Lower leg skin (tissue), 4 donors: ENCODE measurements around the gene SPAG4. TPM values are rescaled to one million over a fixed set of nuclear protein-coding genes. Genes with fewer than 3 reads are reported as not detected.

ENCODE experiments used
- DNase-seq, 2 donors: peaks; one replicate each; pipeline ENCODE4 v3.0.0-alpha.2; 2019; ENCODE audit warnings: low spot score in 2 of 2
- H3K4me3 ChIP-seq: fragments of 200-600 bp; sonication (generic); 2 replicates; pipeline ENCODE4 v1.5.1; 2017; ENCODE audit warnings: mild to moderate bottlenecking, low read depth; ENCODE audit not compliant: poor library complexity, severe bottlenecking
- POLR2A ChIP-seq, 2 donors: fragments of 450-650 bp; IDR thresholded peaks; one replicate each; pipeline ENCODE4 v1.6.1; 2016 to 2017; ENCODE audit warnings: antibody characterized with exemption in 2 of 2, mild to moderate bottlenecking in 1 of 2, moderate library complexity in 1 of 2
- WGBS, 2 donors: methylation state at CpG; one replicate each; pipeline ENCODE4 v1.1.5; 2018; 5-methylcytosine and 5-hydroxymethylcytosine counted together
- intact Hi-C: fragments of 100-400 bp; cut with DNase I; formaldehyde crosslinking; loops from one replicate; pipeline ENCODE4 v1.15.0; 2023; ENCODE audit warnings: low total_unique reads
- total RNA-seq, 4 donors: library from RNA; depleted of rRNA; stranded (reverse); fragments of >200 nt; gene quantifications; one replicate each; pipeline ENCODE4 v1.1.0, GENCODE V29; 2016
- TF ChIP-seq, protein P1 (sequence below), 3 donors: fragments of 450-650 bp; IDR thresholded peaks; one replicate each; pipeline ENCODE4 v1.5.1; 2016; ENCODE audit warnings: antibody characterized with exemption in 3 of 3, mild to moderate bottlenecking in 3 of 3, moderate library complexity in 2 of 3

Gene SPAG4
- total RNA-seq, 4 donors from 2014 or later, result 1.2 to 2.5 (median 1.9) TPM; not detected in 1

GRCh38 chr20:35576816-35577215 lies 38.8 kb upstream of the SPAG4 start:
- DNase-seq, result no peak
- no peak overlapping the region for H3K4me3 ChIP-seq
- WGBS, 2 donors, result 54 to 65% methylated on average over 3 of the region's 3 CpGs
- no peak for TF ChIP-seq POLR2A (IDR thresholded peaks at IDR 0.05)
- TF ChIP-seq, protein P1, sequence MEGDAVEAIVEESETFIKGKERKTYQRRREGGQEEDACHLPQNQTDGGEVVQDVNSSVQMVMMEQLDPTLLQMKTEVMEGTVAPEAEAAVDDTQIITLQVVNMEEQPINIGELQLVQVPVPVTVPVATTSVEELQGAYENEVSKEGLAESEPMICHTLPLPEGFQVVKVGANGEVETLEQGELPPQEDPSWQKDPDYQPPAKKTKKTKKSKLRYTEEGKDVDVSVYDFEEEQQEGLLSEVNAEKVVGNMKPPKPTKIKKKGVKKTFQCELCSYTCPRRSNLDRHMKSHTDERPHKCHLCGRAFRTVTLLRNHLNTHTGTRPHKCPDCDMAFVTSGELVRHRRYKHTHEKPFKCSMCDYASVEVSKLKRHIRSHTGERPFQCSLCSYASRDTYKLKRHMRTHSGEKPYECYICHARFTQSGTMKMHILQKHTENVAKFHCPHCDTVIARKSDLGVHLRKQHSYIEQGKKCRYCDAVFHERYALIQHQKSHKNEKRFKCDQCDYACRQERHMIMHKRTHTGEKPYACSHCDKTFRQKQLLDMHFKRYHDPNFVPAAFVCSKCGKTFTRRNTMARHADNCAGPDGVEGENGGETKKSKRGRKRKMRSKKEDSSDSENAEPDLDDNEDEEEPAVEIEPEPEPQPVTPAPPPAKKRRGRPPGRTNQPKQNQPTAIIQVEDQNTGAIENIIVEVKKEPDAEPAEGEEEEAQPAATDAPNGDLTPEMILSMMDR (IDR thresholded peaks at IDR 0.05), result no peak
- intact Hi-C loops, result no loop called here

DNA sequence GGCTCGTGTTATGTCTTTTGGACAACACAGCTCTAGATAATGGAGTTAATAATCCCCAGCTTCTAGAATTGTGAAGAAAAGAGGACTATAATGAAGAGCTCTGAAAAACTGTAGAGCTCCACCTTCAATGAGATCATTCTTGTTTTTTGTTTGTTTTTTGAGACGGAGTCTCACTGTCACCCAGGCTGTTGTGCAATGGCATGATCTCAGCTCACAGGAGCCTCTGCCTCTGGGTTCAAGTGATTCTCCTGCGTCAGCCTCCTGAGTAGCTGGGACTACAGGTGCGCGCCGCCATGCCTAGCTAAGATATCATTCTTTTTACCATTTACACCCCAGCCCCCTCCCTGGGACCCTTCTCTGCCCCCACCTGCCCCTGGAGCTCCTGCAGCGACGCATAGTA lies 37.2 kb upstream of the SPAG4 start:
- no peak for TF ChIP-seq POLR2A (IDR thresholded peaks at IDR 0.05)
- TF ChIP-seq, protein P1 (IDR thresholded peaks at IDR 0.05), result no peak
- 83 to 87% methylated on average over 8 of the region's 8 CpGs for WGBS, 2 donors
- intact Hi-C loops, result no loop called here
- no peak for DNase-seq
- no peak overlapping the region for H3K4me3 ChIP-seq

GRCh38 chr20:35579196-35579595 lies 36.4 kb upstream of the SPAG4 start:
- WGBS, 2 donors, result 96 to 97% methylated on average over 6 of the region's 6 CpGs
- no peak for DNase-seq
- TF ChIP-seq POLR2A (IDR thresholded peaks at IDR 0.05), result no peak
- TF ChIP-seq, protein P1 (IDR thresholded peaks at IDR 0.05), result no peak
- intact Hi-C loops, result no loop called here
- no peak overlapping the region for H3K4me3 ChIP-seq

DNA sequence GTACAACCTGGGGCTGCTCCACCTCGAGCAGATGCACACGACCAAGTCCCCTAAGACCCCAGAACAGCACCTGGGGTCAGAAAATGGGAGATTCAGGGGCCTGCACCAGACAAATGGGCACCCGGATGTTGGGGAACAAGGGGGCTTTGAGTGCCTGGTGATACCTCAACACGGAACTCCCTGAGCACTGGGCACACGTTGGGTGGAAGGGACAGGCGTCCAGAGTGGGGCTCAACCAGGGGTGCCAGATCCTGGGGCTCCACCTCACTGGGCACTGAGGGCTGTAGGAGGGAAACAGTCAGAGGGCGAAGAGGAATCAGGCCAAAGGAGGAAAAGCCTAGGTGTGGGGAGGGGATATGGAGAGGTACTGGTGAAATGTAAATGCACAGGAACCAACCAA lies 33.5 kb upstream of the SPAG4 start:
- intact Hi-C loops, result no loop called here

DNA sequence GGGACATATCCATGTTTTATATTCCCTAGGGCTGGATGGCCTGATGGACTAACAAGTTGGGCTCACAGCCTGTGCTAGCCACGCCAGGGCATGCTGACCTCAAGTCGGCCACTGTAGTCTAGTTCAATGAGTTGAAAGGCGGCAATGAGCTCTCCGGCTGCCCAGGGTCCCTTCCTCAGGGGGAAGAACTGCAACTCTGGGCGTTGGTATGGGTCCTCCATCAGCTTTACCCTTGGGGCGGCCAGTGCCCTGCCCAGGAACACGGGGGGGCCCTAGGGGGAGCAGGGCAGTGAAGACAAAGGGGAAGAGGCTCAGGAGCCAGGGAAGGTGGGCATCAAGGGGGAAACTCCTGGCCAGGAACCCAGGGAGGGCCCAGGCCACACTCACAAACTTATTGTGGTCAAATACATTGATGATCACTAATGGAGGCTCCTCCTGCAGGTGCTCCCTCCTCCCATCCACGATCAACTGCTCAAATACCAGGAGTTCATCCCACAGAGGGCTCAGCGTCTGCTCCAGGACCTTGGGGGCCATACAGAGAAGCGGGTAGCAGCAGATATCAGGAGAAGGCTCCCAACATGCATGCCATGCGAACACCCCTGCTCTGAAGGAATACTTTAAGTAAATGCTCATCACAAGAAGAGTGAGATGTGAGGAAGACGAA lies 32.8 kb upstream of the SPAG4 start:
- intact Hi-C loops, result no loop called here
- no peak overlapping the region for H3K4me3 ChIP-seq
- TF ChIP-seq, protein P1 (IDR thresholded peaks at IDR 0.05), result no peak
- no peak for TF ChIP-seq POLR2A (IDR thresholded peaks at IDR 0.05)
- 85% methylated on average over 12 of the region's 12 CpGs for WGBS, 2 donors
- DNase-seq, result no peak

More for the DNA sequence above, 33.5 kb upstream of the SPAG4 start:
- TF ChIP-seq, protein P1 (IDR thresholded peaks at IDR 0.05), result no peak
- TF ChIP-seq POLR2A (IDR thresholded peaks at IDR 0.05), result no peak
- H3K4me3 ChIP-seq, result no peak overlapping the region
- WGBS, 2 donors, result 91 to 94% methylated on average over 7 of the region's 7 CpGs
- DNase-seq, result no peak
